Sigmoid colon (tissue), 4 donors: Measurements from ENCODE around the gene CASP10.

Experiments used
- CTCF ChIP-seq, 4 experiments: fragments of 450-650 bp in 3 of 4; fragments of 200-600 bp in 1 of 4; IDR thresholded peaks; one replicate each; pipeline ENCODE4 v1.5.1; 2016 to 2019; ENCODE audit warnings: antibody characterized with exemption in 4 of 4, mild to moderate bottlenecking in 3 of 4, moderate library complexity in 2 of 4
- POLR2A ChIP-seq, 2 donors: fragments of 450-650 bp; IDR thresholded peaks; one replicate each; pipeline ENCODE4 v1.6.1; 2016; ENCODE audit warnings: antibody characterized with exemption in 2 of 2, mild to moderate bottlenecking in 2 of 2, moderate library complexity in 2 of 2
- POLR2AphosphoS5 ChIP-seq, 4 donors: sonication (generic); formaldehyde crosslinking; IDR thresholded peaks; one replicate each; pipeline ENCODE4 v1.6.1; 2017; ENCODE audit warnings: antibody characterized with exemption in 4 of 4

DNA sequence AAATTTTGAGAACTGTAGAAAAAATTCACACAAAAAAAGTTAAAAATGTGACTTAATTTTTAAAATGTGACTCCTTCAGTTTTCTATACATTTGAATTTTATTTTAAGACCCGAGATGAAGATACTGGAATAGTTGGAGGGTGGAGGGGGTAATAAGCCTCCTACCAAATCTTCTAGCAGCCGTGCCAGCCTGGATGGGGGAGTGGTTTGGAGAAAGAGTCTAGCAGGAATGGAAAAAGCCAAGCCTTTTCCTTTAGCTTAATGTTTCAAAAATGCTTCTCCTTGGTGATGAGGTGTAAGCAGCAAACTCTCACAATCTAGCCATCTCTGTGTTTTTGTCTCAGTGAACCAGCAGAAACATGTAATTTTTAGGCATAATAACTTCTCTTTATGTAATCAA is 92.1 kb downstream of the CASP10 start:
- TF ChIP-seq CTCF (IDR thresholded peaks at IDR 0.05): no peak
- no peak for TF ChIP-seq POLR2A (IDR thresholded peaks at IDR 0.05)
- no peak for TF ChIP-seq POLR2AphosphoS5 (IDR thresholded peaks at IDR 0.05)
